Neural crest cell (in vitro differentiated cells): ENCODE measurements around the gene NECTIN3. TPM values are rescaled to one million over a fixed set of nuclear protein-coding genes. Genes with fewer than 3 reads are reported as not detected.

Source experiments
- DNase-seq: peaks from one replicate; pipeline ENCODE4 v3.0.0; 2021; ENCODE audit warnings: low read depth, mixed read lengths, low spot score
- H3K27ac Mint-ChIP-seq: one replicate; pipeline ENCODE4 v1.8.0; 2021; ENCODE audit warnings: mild to moderate bottlenecking, mixed read lengths; ENCODE audit not compliant: unreplicated experiment
- H3K27me3 Mint-ChIP-seq: 2 replicates; pipeline ENCODE4 v1.8.0; 2021; ENCODE audit warnings: low read depth, mild to moderate bottlenecking, mixed read lengths
- H3K36me3 Mint-ChIP-seq: 2 replicates; pipeline ENCODE4 v1.8.0; 2021; ENCODE audit warnings: low read depth, mild to moderate bottlenecking, mixed read lengths
- H3K4me1 Mint-ChIP-seq: 2 replicates; pipeline ENCODE4 v1.8.0; 2021; ENCODE audit warnings: mixed read lengths
- H3K4me3 Mint-ChIP-seq: one replicate; pipeline ENCODE4 v1.8.0; 2021; ENCODE audit warnings: mild to moderate bottlenecking, mixed read lengths
- H3K9me3 Mint-ChIP-seq: 2 replicates; pipeline ENCODE4 v1.8.0; 2021; ENCODE audit warnings: mixed read lengths
- total RNA-seq: library from RNA; stranded (reverse); gene quantifications from 2 replicates; pipeline ENCODE4 v1.2.1, GENCODE V29; 2021
- TF ChIP-seq, protein P1 (sequence below): fragments of 200-600 bp; sonication (generic); conservative IDR thresholded peaks from 2 replicates; pipeline ENCODE4 v1.5.0; 2021; ENCODE audit warnings: antibody characterized with exemption, mild to moderate bottlenecking

NECTIN3 gene
- total RNA-seq, 1 donor from 2014 or later = 40.9 TPM

DNA sequence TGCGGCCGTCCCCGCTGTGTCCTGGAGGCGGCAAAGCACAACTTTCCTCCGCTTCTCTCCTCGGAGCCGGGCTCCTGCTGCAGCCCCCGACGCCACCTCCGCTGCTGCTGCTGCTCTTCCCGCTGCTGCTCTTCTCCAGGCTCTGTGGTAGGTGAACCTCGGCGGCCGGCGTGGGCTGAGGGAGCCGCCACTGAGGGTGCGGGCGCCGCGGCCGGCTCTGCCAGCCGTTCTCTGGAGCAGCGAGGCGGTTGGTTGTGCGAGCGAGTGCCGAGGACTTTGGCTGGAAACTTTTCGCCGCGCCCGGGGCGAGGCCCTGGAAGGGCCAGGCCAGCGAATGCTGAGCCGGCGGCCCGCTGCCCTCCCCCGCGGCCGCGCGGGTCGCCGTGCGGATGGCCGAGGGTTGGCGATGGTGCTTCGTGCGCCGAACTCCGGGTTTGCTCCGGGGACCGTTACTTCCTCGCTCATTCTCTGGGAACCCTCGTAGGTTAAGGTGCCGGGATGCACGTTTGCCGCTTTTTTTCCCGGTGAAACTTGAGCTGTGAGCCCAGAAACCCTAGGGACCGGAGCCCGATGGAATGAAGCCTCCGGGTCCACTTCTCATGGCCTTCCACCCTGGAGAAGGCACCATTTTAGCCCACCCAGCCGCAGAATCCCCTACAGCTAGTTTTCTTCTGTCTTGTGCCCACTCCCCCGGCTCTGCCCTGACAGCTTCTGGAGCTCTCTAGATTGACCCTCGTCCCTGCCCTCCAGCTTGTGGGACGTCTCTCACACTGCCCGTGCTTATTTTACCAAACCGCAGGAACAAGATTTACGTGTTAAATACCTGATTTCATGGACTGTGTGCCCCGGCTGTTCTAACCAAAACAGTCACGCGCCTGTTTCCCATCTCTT is 660 bp downstream of the NECTIN3 start:
- Mint-ChIP-seq H3K36me3 (no peaks in the 10 kb centered on the region), H3K27me3 (no peaks in the 10 kb centered on the region), H3K27ac (peak overlapping the region; percentile 84), H3K9me3 (no peaks in the 10 kb centered on the region), H3K4me1 (peaks cover 57% of the 10 kb centered on the region), H3K4me3 (peak overlapping the region; percentile 96)
- DNase-seq = peak; percentile 28
- TF ChIP-seq, protein P1, sequence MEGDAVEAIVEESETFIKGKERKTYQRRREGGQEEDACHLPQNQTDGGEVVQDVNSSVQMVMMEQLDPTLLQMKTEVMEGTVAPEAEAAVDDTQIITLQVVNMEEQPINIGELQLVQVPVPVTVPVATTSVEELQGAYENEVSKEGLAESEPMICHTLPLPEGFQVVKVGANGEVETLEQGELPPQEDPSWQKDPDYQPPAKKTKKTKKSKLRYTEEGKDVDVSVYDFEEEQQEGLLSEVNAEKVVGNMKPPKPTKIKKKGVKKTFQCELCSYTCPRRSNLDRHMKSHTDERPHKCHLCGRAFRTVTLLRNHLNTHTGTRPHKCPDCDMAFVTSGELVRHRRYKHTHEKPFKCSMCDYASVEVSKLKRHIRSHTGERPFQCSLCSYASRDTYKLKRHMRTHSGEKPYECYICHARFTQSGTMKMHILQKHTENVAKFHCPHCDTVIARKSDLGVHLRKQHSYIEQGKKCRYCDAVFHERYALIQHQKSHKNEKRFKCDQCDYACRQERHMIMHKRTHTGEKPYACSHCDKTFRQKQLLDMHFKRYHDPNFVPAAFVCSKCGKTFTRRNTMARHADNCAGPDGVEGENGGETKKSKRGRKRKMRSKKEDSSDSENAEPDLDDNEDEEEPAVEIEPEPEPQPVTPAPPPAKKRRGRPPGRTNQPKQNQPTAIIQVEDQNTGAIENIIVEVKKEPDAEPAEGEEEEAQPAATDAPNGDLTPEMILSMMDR = peak; percentile 10

DNA sequence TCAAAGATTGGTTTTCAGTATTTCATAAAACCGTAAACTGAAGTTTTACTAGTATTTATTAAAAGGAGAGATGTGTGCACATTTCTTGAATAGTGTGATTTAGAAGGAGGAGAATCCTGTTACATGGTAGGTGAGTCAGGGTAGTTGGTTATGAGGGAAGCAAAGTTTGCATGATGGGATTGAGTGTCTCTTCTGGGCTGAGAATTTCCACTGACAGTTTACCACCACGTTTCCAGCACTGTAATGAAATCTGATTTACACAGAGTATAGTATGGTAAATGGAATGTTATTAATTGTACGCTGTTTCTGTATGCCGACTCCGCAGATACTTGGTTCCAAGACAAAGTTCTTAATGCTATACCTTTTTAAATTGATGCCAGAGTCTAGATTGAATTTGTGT is 1.6 kb downstream of the NECTIN3 start:
- Mint-ChIP-seq H3K9me3 (no peaks in the 10 kb centered on the region), H3K27me3 (no peaks in the 10 kb centered on the region), H3K4me1 (peaks cover 58% of the 10 kb centered on the region), H3K4me3 (peak overlapping the region; percentile 96), H3K27ac (no peak overlapping the region), H3K36me3 (no peaks in the 10 kb centered on the region)
- TF ChIP-seq, protein P1 = no peak
- no peak for DNase-seq

DNA sequence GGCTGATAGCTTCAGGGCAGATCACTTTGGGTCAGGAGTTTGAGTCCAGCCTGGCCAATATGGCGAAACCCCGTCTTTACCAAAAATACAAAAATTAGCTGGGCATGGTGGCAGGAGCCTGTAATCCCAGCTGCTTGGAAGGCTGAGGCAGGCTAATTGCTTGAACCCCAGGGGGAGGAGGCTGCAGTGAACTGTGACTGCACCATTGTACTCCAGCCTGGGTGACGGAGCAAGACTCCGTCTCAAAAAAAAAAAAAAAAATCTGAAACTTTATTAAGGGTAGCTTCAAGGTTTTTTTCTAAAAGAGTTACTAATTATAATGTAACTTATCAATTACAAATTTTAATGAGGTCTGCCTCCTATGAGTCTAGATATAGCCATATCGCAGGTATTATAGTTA is 5.1 kb downstream of the NECTIN3 start:
- no peak overlapping the region for H3K27ac Mint-ChIP-seq
- H3K4me3 Mint-ChIP-seq = peak overlapping the region; percentile 38
- H3K36me3 Mint-ChIP-seq = no peaks in the 10 kb centered on the region
- peak; percentile 19 for DNase-seq
- no peaks in the 10 kb centered on the region for H3K9me3 Mint-ChIP-seq
- peaks cover 46% of the 10 kb centered on the region for H3K4me1 Mint-ChIP-seq
- TF ChIP-seq, protein P1 = no peak
- H3K27me3 Mint-ChIP-seq = no peaks in the 10 kb centered on the region

DNA sequence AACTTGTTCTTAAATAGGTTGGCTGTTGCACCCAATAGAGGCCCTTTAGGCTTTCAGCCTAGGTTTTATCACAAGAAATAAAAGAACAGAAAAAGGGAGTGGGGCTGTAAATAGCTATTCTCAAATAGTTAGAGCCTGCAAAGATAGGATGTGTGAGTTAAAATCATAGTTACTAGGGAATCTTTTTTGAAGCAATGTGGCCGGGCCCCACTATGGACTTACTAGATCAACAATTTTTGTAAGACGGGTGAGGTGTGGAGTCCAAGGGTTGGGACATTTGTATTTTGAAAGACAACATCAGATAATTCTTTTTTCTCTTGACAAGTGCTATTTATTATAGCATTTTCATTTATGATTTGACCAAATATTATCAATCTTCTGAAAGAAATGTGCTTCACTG is 5.8 kb downstream of the NECTIN3 start:
- TF ChIP-seq, protein P1 = no peak
- Mint-ChIP-seq H3K9me3 (no peaks in the 10 kb centered on the region), H3K36me3 (no peaks in the 10 kb centered on the region), H3K4me1 (peaks cover 46% of the 10 kb centered on the region), H3K4me3 (peak overlapping the region; percentile 9), H3K27ac (no peak overlapping the region), H3K27me3 (no peaks in the 10 kb centered on the region)
- DNase-seq = no peak

DNA sequence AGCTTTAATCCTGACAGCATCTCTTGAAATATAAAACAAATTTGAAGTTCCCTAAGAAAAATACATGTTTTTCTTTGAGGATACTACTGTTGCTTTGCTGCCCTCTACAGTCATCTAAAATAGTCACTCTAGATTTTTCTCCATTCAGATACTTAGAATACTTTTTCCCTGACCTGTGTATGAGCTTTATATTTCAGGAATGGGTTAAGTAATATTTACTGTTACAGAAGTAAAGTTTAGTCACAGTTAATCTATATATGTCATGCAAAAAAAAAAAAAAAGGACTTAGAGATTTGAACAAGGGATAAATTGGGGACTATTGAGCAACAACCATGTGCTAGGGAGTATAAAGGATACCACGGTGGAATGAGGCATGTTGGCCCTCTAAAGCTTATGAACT is 8.8 kb downstream of the NECTIN3 start:
- Mint-ChIP-seq H3K27me3 (no peaks in the 10 kb centered on the region), H3K4me3 (no peak overlapping the region), H3K27ac (no peak overlapping the region), H3K4me1 (peaks cover 19% of the 10 kb centered on the region), H3K36me3 (no peaks in the 10 kb centered on the region), H3K9me3 (no peaks in the 10 kb centered on the region)
- TF ChIP-seq, protein P1 = peak; percentile 79
- no peak for DNase-seq
